ENCODE results near the gene CHRND.

Gene CHRND

GRCh38 chr2:232520489-232520888 is 5.5 kb upstream of the CHRND start:
- Histone ChIP-seq H4K20me1 (ENCODE audit: insufficient read depth, low read length) (no peaks in the 10 kb centered on the region), H3K9ac (ENCODE audit: low read depth, low read length) (no peak overlapping the region), H3K27ac (ENCODE audit: low read length) (no peak overlapping the region), H3K27me3 (ENCODE audit: insufficient read depth, low read length, poor library complexity) (no peaks in the 10 kb centered on the region), H3K4me3 (ENCODE audit: low read depth in 1 of 2, low read length in 2 of 2) (no peak overlapping the region), H3K4me1 (ENCODE audit: insufficient read depth, low read length) (peaks cover 2% of the 10 kb centered on the region; the same call in 1 of the 2 replicates), H2AFZ (ENCODE audit: low read depth, low read length) (no peak overlapping the region), H3K79me2 (ENCODE audit: insufficient read depth, low read length) (no peaks in the 10 kb centered on the region), H3K36me3 (ENCODE audit: insufficient read depth, low read length) (no peaks in the 10 kb centered on the region), H3K4me2 (ENCODE audit: insufficient read depth, low read length) (no peak overlapping the region), H3K9me3 (ENCODE audit: insufficient read depth, low read length, severe bottlenecking) (no peaks in the 10 kb centered on the region)
- DNase-seq, result no peak
- ATAC-seq (ENCODE audit: insufficient read depth, low read depth), result no peak
- TF ChIP-seq EZH2 (IDR thresholded peaks at IDR 0.05; ENCODE audit: borderline replicate concordance, low read depth, low read length, severe bottlenecking) (no peak), CTCF (IDR thresholded peaks at IDR 0.05; ENCODE audit: borderline replicate concordance, extremely low read depth, low read length, poor library complexity, severe bottlenecking) (no peak)

- no peak overlapping the region for H3K9ac ChIP-seq (ENCODE audit: low read depth, low read length)
- DNase-seq (no peak), ATAC-seq (ENCODE audit: insufficient read depth, low read depth) (no peak)
- no peak for TF ChIP-seq CTCF (IDR thresholded peaks at IDR 0.05; ENCODE audit: borderline replicate concordance, extremely low read depth, low read length, poor library complexity, severe bottlenecking)
- no peak for TF ChIP-seq EZH2 (IDR thresholded peaks at IDR 0.05; ENCODE audit: borderline replicate concordance, low read depth, low read length, severe bottlenecking)
- peaks cover 2% of the 10 kb centered on the region; the same call in 1 of the 2 replicates for H3K4me1 ChIP-seq (ENCODE audit: insufficient read depth, low read length)
- H3K4me3 ChIP-seq (ENCODE audit: low read depth in 1 of 2, low read length in 2 of 2), result no peak overlapping the region
- no peaks in the 10 kb centered on the region for H3K27me3 ChIP-seq (ENCODE audit: insufficient read depth, low read length, poor library complexity)
- H4K20me1 ChIP-seq (ENCODE audit: insufficient read depth, low read length), result no peaks in the 10 kb centered on the region
- H3K79me2 ChIP-seq (ENCODE audit: insufficient read depth, low read length), result no peaks in the 10 kb centered on the region
- H3K27ac ChIP-seq (ENCODE audit: low read length), result no peak overlapping the region
- H3K36me3 ChIP-seq (ENCODE audit: insufficient read depth, low read length), result no peaks in the 10 kb centered on the region
- H3K4me2 ChIP-seq (ENCODE audit: insufficient read depth, low read length), result no peak overlapping the region
- H3K9me3 ChIP-seq (ENCODE audit: insufficient read depth, low read length, severe bottlenecking), result no peaks in the 10 kb centered on the region
- H2AFZ ChIP-seq (ENCODE audit: low read depth, low read length), result no peak overlapping the region
Measured at GRCh38 chr2:232521098-232521497, 4.9 kb upstream of the CHRND start.

- no peak overlapping the region for H3K27ac ChIP-seq (ENCODE audit: low read length)
- no peak overlapping the region for H3K9ac ChIP-seq (ENCODE audit: low read depth, low read length)
- H2AFZ ChIP-seq (ENCODE audit: low read depth, low read length), result no peak overlapping the region
- ATAC-seq (ENCODE audit: insufficient read depth, low read depth), result peak; percentile 83
- H4K20me1 ChIP-seq (ENCODE audit: insufficient read depth, low read length), result no peaks in the 10 kb centered on the region
- no peak overlapping the region for H3K4me2 ChIP-seq (ENCODE audit: insufficient read depth, low read length)
- H3K4me3 ChIP-seq (ENCODE audit: low read depth in 1 of 2, low read length in 2 of 2), result no peak overlapping the region
- H3K27me3 ChIP-seq (ENCODE audit: insufficient read depth, low read length, poor library complexity), result no peaks in the 10 kb centered on the region
- DNase-seq, result peak; percentile 48
- no peaks in the 10 kb centered on the region for H3K79me2 ChIP-seq (ENCODE audit: insufficient read depth, low read length)
- H3K36me3 ChIP-seq (ENCODE audit: insufficient read depth, low read length), result no peaks in the 10 kb centered on the region
- H3K4me1 ChIP-seq (ENCODE audit: insufficient read depth, low read length), result peaks cover 2% of the 10 kb centered on the region; the same call in 1 of the 2 replicates
- TF ChIP-seq EZH2 (IDR thresholded peaks at IDR 0.05; ENCODE audit: borderline replicate concordance, low read depth, low read length, severe bottlenecking) (no peak), CTCF (IDR thresholded peaks at IDR 0.05; ENCODE audit: borderline replicate concordance, extremely low read depth, low read length, poor library complexity, severe bottlenecking) (peak; percentile 66)
- no peaks in the 10 kb centered on the region for H3K9me3 ChIP-seq (ENCODE audit: insufficient read depth, low read length, severe bottlenecking)
Measured at GRCh38 chr2:232521959-232522622, 3.9 kb upstream of the CHRND start.
